Gastrocnemius medialis (tissue), 4 donors: ENCODE results near the gene OPRM1.

ENCODE experiments used
- POLR2A ChIP-seq, 2 donors: fragments of 450-650 bp; IDR thresholded peaks; one replicate each; pipeline ENCODE4 v1.6.1; 2017; ENCODE audit warnings: antibody characterized with exemption in 2 of 2, mild to moderate bottlenecking in 2 of 2, moderate library complexity in 2 of 2
- TF ChIP-seq, protein P1 (sequence below), 5 experiments: fragments of 450-650 bp in 3 of 5; fragments of 200-600 bp in 2 of 5; sonication (generic) in 2 of 5; IDR thresholded peaks in 4 of 5; conservative IDR thresholded peaks in 1 of 5; 1 replicate in 4 of 5; 2 replicates in 1 of 5; pipeline ENCODE4 v1.5.1; 2016 to 2019; ENCODE audit warnings: antibody characterized with exemption in 5 of 5, mild to moderate bottlenecking in 3 of 5, moderate library complexity in 3 of 5

DNA sequence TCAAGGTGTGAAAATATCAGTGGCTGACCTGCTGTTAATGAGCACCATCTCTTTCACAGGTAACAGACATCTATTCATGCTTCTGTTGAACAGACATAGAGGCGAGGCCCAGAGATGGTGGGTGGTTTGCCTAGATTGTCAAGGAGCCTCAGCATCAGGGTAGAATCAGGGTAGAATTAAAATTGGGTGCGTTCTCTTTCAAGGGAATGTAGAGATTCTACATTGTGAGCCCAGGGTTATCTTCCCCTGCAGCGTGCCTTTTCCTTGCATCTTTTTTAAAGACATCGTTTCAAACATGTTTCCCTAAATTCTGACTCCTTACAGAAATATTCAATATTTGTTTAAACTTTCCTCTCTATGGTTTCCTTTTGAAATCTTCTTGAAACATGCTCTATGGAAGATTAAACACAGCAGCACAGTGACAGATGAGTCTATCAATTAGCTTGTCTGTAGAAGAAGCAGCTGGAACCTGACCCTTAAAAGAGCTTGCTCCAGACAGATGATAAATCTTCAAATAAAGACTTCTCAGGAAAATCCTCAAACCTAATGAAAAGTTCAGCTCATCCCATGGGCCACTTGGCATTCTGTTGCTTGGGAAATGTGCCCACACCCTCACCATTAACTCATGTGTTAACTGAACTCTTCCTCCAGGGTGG lies 197.7 kb downstream of the OPRM1 start:
- TF ChIP-seq, protein P1, sequence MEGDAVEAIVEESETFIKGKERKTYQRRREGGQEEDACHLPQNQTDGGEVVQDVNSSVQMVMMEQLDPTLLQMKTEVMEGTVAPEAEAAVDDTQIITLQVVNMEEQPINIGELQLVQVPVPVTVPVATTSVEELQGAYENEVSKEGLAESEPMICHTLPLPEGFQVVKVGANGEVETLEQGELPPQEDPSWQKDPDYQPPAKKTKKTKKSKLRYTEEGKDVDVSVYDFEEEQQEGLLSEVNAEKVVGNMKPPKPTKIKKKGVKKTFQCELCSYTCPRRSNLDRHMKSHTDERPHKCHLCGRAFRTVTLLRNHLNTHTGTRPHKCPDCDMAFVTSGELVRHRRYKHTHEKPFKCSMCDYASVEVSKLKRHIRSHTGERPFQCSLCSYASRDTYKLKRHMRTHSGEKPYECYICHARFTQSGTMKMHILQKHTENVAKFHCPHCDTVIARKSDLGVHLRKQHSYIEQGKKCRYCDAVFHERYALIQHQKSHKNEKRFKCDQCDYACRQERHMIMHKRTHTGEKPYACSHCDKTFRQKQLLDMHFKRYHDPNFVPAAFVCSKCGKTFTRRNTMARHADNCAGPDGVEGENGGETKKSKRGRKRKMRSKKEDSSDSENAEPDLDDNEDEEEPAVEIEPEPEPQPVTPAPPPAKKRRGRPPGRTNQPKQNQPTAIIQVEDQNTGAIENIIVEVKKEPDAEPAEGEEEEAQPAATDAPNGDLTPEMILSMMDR (IDR thresholded peaks at IDR 0.05 in 4 of 5, conservative IDR thresholded peaks at IDR 0.05 in 1 of 5), result no peak
- TF ChIP-seq POLR2A (IDR thresholded peaks at IDR 0.05), result no peak
